HG03280 (cell line): ENCODE measurements around the gene ROR1.
"Not testable (repeated sequence)": the region's sequence is repeated elsewhere in the genome, so short reads cannot be mapped to it uniquely, and the experiment has no call there.

ENCODE experiments used
- ATAC-seq: cut with Tn5 transposase; IDR thresholded peaks from one replicate; pipeline ENCODE4 v1.9.1; 2021; ENCODE audit warnings: mild to moderate bottlenecking, moderate library complexity; ENCODE audit not compliant: unreplicated experiment

ROR1 gene

GRCh38 chr1:63821091-63822005 is 47.5 kb downstream of the ROR1 start:
- no peak for ATAC-seq

- ATAC-seq = no peak
These were observed 48.7 kb downstream of the ROR1 start for GRCh38 chr1:63822540-63822939.

GRCh38 chr1:63824451-63824850 is 50.6 kb downstream of the ROR1 start:
- no peak for ATAC-seq

GRCh38 chr1:63825111-63825510 is 51.3 kb downstream of the ROR1 start:
- ATAC-seq = no peak

GRCh38 chr1:63826246-63826861 is 52.5 kb downstream of the ROR1 start:
- ATAC-seq = not testable (repeated sequence)

- no peak for ATAC-seq
These were observed 53.8 kb downstream of the ROR1 start for GRCh38 chr1:63827411-63828321.

- no peak for ATAC-seq
These were observed 54.7 kb downstream of the ROR1 start for GRCh38 chr1:63828322-63829044.

GRCh38 chr1:63829349-63830327 is 55.8 kb downstream of the ROR1 start:
- ATAC-seq = no peak

GRCh38 chr1:63831409-63831808 is 57.6 kb downstream of the ROR1 start:
- no peak for ATAC-seq

GRCh38 chr1:63833363-63834119 is 59.7 kb downstream of the ROR1 start:
- ATAC-seq = no peak

- ATAC-seq = no peak
These were observed 61.3 kb downstream of the ROR1 start for GRCh38 chr1:63835128-63835527.

- no peak for ATAC-seq
These were observed 62.6 kb downstream of the ROR1 start for GRCh38 chr1:63836374-63836773.

GRCh38 chr1:63836830-63837229 is 63.0 kb downstream of the ROR1 start:
- ATAC-seq = no peak

GRCh38 chr1:63843010-63843409 is 69.2 kb downstream of the ROR1 start:
- ATAC-seq = no peak

- ATAC-seq = no peak
These were observed 70.1 kb downstream of the ROR1 start for GRCh38 chr1:63843884-63844283.

- ATAC-seq = no peak
These were observed 71.5 kb downstream of the ROR1 start for GRCh38 chr1:63845346-63845745.

GRCh38 chr1:63847308-63847910 is 73.6 kb downstream of the ROR1 start:
- no peak for ATAC-seq

GRCh38 chr1:63848733-63849132 is 74.9 kb downstream of the ROR1 start:
- no peak for ATAC-seq
